GM18873 (cell line): ENCODE results near the gene SLC16A10.
"Not testable (repeated sequence)": the region's sequence is repeated elsewhere in the genome, so short reads cannot be mapped to it uniquely, and the experiment has no call there.

Experiments
- ATAC-seq: cut with Tn5 transposase; IDR thresholded peaks from one replicate; pipeline ENCODE4 v1.9.1; 2021; ENCODE audit warnings: mild to moderate bottlenecking, moderate library complexity, moderate number of reproducible peaks; ENCODE audit not compliant: unreplicated experiment, low FRiP score

Gene SLC16A10

GRCh38 chr6:111176038-111176759, 88.9 kb downstream of the SLC16A10 start:
- no peak for ATAC-seq

GRCh38 chr6:111176760-111177099, 89.4 kb downstream of the SLC16A10 start:
- ATAC-seq = no peak

GRCh38 chr6:111177131-111177530, 89.8 kb downstream of the SLC16A10 start:
- no peak for ATAC-seq

GRCh38 chr6:111183702-111184517, 96.6 kb downstream of the SLC16A10 start:
- peak; percentile 72 for ATAC-seq

- ATAC-seq = no peak
Measured at GRCh38 chr6:111184827-111185532, 97.7 kb downstream of the SLC16A10 start.

- no peak for ATAC-seq
Measured at GRCh38 chr6:111185954-111186353, 98.7 kb downstream of the SLC16A10 start.

DNA sequence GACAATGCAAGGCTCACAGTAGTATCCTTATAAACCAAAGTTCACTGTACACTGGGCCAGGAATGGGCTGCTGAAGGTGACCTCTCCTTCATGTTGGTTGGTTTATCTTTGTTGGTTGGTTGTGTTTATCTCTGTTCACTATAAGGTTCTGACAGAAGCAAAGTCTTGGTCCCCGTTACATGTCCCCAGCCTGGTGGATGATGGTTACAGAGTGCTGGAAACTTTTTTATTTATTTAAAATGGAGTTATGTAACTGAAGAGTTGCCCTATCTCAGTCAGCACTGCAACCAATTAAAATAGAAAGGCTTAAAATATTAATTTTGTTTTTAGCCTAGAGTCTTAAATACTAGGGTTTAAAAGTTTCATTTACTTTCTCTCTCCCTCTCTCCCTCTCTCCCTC, 100.6 kb downstream of the SLC16A10 start:
- ATAC-seq = no peak

DNA sequence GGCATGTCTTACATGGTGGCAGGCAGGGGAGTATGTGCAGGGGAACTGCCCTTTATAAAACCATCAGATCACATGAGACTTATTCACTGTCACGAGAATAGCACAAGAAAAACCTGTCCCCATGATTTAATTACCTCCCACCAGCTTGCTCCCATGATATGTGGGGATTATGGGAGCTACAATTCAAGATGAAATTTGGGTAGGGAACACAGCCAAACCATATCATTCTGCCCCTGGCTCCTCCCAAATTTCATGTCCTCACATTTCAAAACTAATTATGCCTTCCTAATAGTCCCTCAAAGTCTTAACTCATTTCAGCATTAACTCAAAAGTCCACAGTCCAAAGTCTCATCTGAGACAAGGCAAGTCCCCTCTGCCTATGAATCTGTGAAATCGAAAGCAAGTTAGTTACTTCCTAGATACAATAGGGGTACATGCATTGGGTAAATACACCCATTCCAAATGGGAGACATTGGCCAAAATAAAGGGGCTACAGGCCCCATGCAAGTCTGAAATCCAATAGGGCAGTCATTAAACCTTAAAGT, 102.4 kb downstream of the SLC16A10 start:
- not testable (repeated sequence) for ATAC-seq

GRCh38 chr6:111190637-111191036, 103.3 kb downstream of the SLC16A10 start:
- no peak for ATAC-seq

GRCh38 chr6:111191136-111191535, 103.8 kb downstream of the SLC16A10 start:
- ATAC-seq = not testable (repeated sequence)

GRCh38 chr6:111192911-111193555, 105.7 kb downstream of the SLC16A10 start:
- ATAC-seq = no peak

DNA sequence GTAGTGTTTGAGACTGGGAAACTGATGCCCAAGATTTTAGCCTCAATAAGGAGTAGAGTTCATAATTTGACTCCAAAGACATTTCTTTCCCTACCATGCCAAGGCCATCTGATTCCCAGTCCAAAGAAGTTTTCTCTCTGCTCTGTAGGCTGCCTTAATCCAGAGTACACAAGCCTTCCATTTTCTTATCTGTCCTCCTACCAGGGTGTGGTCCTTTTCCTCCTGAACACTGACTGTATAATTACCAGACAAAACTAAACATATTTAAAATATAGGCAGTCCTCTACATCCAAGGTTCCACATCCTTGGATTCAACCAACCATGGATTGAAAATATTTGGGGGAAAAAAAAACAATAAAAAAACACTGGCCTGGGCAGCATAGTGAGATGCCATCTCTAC, 108.4 kb downstream of the SLC16A10 start:
- ATAC-seq = no peak

GRCh38 chr6:111198841-111199240, 111.5 kb downstream of the SLC16A10 start:
- no peak for ATAC-seq

GRCh38 chr6:111199935-111200334, 112.6 kb downstream of the SLC16A10 start:
- no peak for ATAC-seq

GRCh38 chr6:111200350-111201243, 113.3 kb downstream of the SLC16A10 start:
- no peak for ATAC-seq

DNA sequence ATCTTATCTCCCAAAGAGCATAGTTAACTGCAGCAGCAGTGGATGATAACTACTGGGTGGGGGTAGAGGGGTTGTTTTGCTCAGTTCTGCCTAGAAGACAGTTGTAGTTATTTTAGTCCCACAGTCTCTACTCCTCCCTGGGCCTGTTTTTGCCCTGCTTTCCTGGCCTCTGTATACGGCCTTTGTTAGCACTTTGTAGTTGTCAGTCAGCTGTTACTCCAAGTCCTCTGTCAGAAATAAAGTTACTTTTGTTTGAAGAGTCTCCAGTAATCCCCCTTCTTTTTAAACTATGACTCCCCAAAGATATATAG, 113.9 kb downstream of the SLC16A10 start:
- ATAC-seq = no peak

- ATAC-seq = no peak
Measured at GRCh38 chr6:111201764-111202163, 114.5 kb downstream of the SLC16A10 start.

DNA sequence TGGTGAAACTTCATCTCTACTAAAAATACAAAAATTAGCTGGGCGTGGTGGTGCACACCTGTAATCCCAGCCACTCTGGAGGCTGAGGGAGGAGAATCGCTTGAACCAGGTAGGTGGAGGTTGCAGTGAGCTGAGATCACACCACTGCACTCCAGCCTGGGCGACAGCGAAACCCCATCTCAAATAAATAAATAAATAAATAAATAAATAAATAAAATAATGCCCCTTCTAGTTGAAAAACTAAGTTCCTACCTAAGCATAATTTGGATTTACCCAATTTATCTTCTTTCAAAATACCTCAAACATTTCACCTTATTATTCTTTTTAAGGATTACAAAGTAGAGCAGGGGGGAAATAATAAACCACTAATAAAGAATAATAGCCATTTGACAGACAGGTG, 116.2 kb downstream of the SLC16A10 start:
- ATAC-seq = not testable (repeated sequence)

- ATAC-seq = no peak
Measured at GRCh38 chr6:111204305-111204704, 117.0 kb downstream of the SLC16A10 start.

- ATAC-seq = no peak
Measured at GRCh38 chr6:111204881-111205280, 117.6 kb downstream of the SLC16A10 start.
